Naive thymus-derived CD4-positive, alpha-beta T cell (primary cell): Measurements from ENCODE around the gene RAD51D. TPM values are rescaled to one million over a fixed set of nuclear protein-coding genes. Genes with fewer than 3 reads are reported as not detected.

Source experiments
- ATAC-seq: fragments of 150-1000 bp; cut with Tn5 transposase; 2 replicates; pipeline ENCODE4 v1.10.0; 2021; ENCODE audit warnings: mild to moderate bottlenecking, moderate library complexity
- CTCF ChIA-PET: fragments of 350-600 bp; sonication (Branson Sonifier 250); formaldehyde crosslinking; loops from one replicate; lab custom pipeline; 2021; ENCODE audit warnings: antibody characterized with exemption; lab: Charles Lee
- POLR2A ChIA-PET: fragments of 350-600 bp; sonication (Branson Sonifier 250); formaldehyde crosslinking; loops from one replicate; lab custom pipeline; 2021; ENCODE audit warnings: antibody characterized with exemption, inconsistent platforms; lab: Charles Lee
- DNase-seq, 9 donors: peaks; one replicate each; pipeline versions ENCODE4 v3.0.0 to v3.0.0-alpha.2; 2020 to 2022; ENCODE audit warnings: mixed read lengths in 1 of 9
- H3K27ac ChIP-seq: one replicate; pipeline ENCODE4 v1.7.0; 2013; ENCODE audit warnings: mild to moderate bottlenecking, low read depth, low read length, moderate library complexity
- H3K27me3 ChIP-seq, 2 donors: one replicate each; pipeline ENCODE4 v1.7.0; 2013; ENCODE audit warnings: low read length in 2 of 2, mild to moderate bottlenecking in 2 of 2, moderate library complexity in 2 of 2; ENCODE audit not compliant: control insufficient read depth in 2 of 2, insufficient read depth in 2 of 2
- H3K36me3 ChIP-seq, 3 experiments: 1 replicate in 2 of 3; 2 replicates in 1 of 3; pipeline ENCODE4 v1.7.0; 2013; ENCODE audit warnings: low read length in 3 of 3, mild to moderate bottlenecking in 3 of 3, moderate library complexity in 1 of 3; ENCODE audit not compliant: insufficient read depth in 3 of 3, control insufficient read depth in 2 of 3
- H3K4me1 ChIP-seq, 2 donors: one replicate each; pipeline ENCODE4 v1.7.0; 2013; ENCODE audit warnings: low read length in 2 of 2, mild to moderate bottlenecking in 2 of 2, moderate library complexity in 1 of 2; ENCODE audit not compliant: control insufficient read depth in 2 of 2, insufficient read depth in 2 of 2
- H3K4me3 ChIP-seq: 2 replicates; pipeline ENCODE4 v1.7.0; 2013; ENCODE audit warnings: mild to moderate bottlenecking, low read length
- H3K9me3 ChIP-seq, 3 experiments: 1 replicate in 2 of 3; 2 replicates in 1 of 3; pipeline ENCODE4 v1.7.0; 2013; ENCODE audit warnings: low read length in 3 of 3; ENCODE audit not compliant: control insufficient read depth in 2 of 3
- H3K27ac Mint-ChIP-seq, 9 donors: one replicate each; pipeline ENCODE4 v1.8.0; 2020 to 2022; ENCODE audit warnings: mixed read lengths in 9 of 9, mild to moderate bottlenecking in 8 of 9, moderate library complexity in 5 of 9, inconsistent platforms in 2 of 9
- H3K27me3 Mint-ChIP-seq, 5 donors: one replicate each; pipeline ENCODE4 v1.8.0; 2021 to 2022; ENCODE audit warnings: mixed read lengths in 5 of 5, mild to moderate bottlenecking in 1 of 5
- H3K36me3 Mint-ChIP-seq, 5 donors: one replicate each; pipeline ENCODE4 v1.8.0; 2020 to 2022; ENCODE audit warnings: mixed read lengths in 5 of 5, mild to moderate bottlenecking in 3 of 5, inconsistent platforms in 1 of 5
- H3K4me1 Mint-ChIP-seq, 7 donors: one replicate each; pipeline ENCODE4 v1.8.0; 2020 to 2022; ENCODE audit warnings: mixed read lengths in 7 of 7, mild to moderate bottlenecking in 3 of 7, inconsistent platforms in 1 of 7
- H3K4me3 Mint-ChIP-seq, 10 donors: one replicate each; pipeline ENCODE4 v1.8.0; 2020 to 2022; ENCODE audit warnings: mild to moderate bottlenecking in 10 of 10, mixed read lengths in 10 of 10, moderate library complexity in 6 of 10, inconsistent platforms in 2 of 10
- H3K9me3 Mint-ChIP-seq, 11 donors: one replicate each; pipeline ENCODE4 v1.8.0; 2020 to 2022; ENCODE audit warnings: mixed read lengths in 11 of 11, mild to moderate bottlenecking in 4 of 11, inconsistent platforms in 1 of 11, moderate library complexity in 1 of 11
- intact Hi-C, 2 donors: fragments of 100-400 bp; cut with micrococcal nuclease; formaldehyde crosslinking; loops; one replicate each; pipeline ENCODE4 v1.15.1; 2023
- polyA plus RNA-seq, 2 donors: library from polyadenylated mRNA; unstranded; fragments of 300-500 nt; fragmentation: Illumina TruSeq; gene quantifications; one replicate each; pipeline ENCODE4 v1.2.3, GENCODE V29; 2021
- total RNA-seq, 6 experiments: library from RNA in 5 of 6; stranded (reverse) in 5 of 6; gene quantifications; 1 replicate in 5 of 6; 2 replicates in 1 of 6; pipeline ENCODE4 v1.2.3 and lab custom pipeline; 2021 to 2026

RAD51D gene
- total and polyA plus RNA-seq, 7 experiments from 2014 or later = 7.0 to 34.2 (median 17.6) TPM

- peaks cover 44 to 84% (median 72%) of the 10 kb centered on the region in 7 donors for H3K4me1 Mint-ChIP-seq
- no peak overlapping the region for H3K4me3 ChIP-seq
- ATAC-seq (no peak), DNase-seq (no peak)
- no peaks in the 10 kb centered on the region for H3K9me3 ChIP-seq
- peak overlapping the region in 2 of 9 donors; percentile 5 to 76 for H3K27ac Mint-ChIP-seq
- H3K9me3 Mint-ChIP-seq = no peaks in the 10 kb centered on the region
- ChIA-PET CTCF (interaction anchor here (0.7 to 1.5 kb wide), 3 partner anchors 24 to 257 kb away, joined by 3 read pairs; no protein-coding TSS in a partner anchor), POLR2A (interaction anchor here (1.2 to 2.5 kb wide), 5 partner anchors 16 to 47 kb away, joined by 3 to 9 read pairs (median 4); no protein-coding TSS in a partner anchor)
- H3K27me3 Mint-ChIP-seq = no peaks in the 10 kb centered on the region
- H3K36me3 ChIP-seq = peaks cover 0 to 3% (median 0%) of the 10 kb centered on the region in 3 experiments
- H3K27me3 ChIP-seq = no peaks in the 10 kb centered on the region
- H3K4me1 ChIP-seq = peaks cover 31 to 46% of the 10 kb centered on the region in 2 donors
- no peak overlapping the region for H3K27ac ChIP-seq
- intact Hi-C loops = no loop called here
- H3K36me3 Mint-ChIP-seq = peaks cover 0 to 34% (median 4%) of the 10 kb centered on the region in 5 donors
- H3K4me3 Mint-ChIP-seq = peak overlapping the region in 1 of 10 donors; percentile 11
These were observed 50.3 kb downstream of the RAD51D start for GRCh38 chr17:35069311-35069710.

GRCh38 chr17:35068249-35068648 lies 51.4 kb downstream of the RAD51D start:
- intact Hi-C loops = no loop called here
- DNase-seq = no peak
- ChIA-PET CTCF (interaction anchor here (1.5 kb wide), 1 partner anchor 256 kb away, joined by 3 read pairs; no protein-coding TSS in a partner anchor), POLR2A (interaction anchor here (1.3 to 1.5 kb wide), 3 partner anchors 45 to 510 kb away, joined by 3 to 4 read pairs (median 3); partner anchors contain the start of gene PEX12)
- Histone ChIP-seq H3K4me3 (no peak overlapping the region), H3K27me3 (no peaks in the 10 kb centered on the region), H3K27ac (no peak overlapping the region), H3K36me3 (peaks cover 0 to 3% (median 0%) of the 10 kb centered on the region in 3 experiments), H3K4me1 (peaks cover 26 to 44% of the 10 kb centered on the region in 2 donors), H3K9me3 (no peaks in the 10 kb centered on the region)
- H3K27me3 Mint-ChIP-seq = no peaks in the 10 kb centered on the region
- H3K4me1 Mint-ChIP-seq = peaks cover 38 to 84% (median 72%) of the 10 kb centered on the region in 7 donors
- H3K4me3 Mint-ChIP-seq = peak overlapping the region in 3 of 10 donors; percentile 7 to 43 (median 34)
- peaks cover 0 to 1% (median 0%) of the 10 kb centered on the region in 11 donors for H3K9me3 Mint-ChIP-seq
- ATAC-seq = no peak
- H3K27ac Mint-ChIP-seq = peak overlapping the region in 4 of 9 donors; percentile 18 to 51 (median 42)
- peaks cover 3 to 34% (median 4%) of the 10 kb centered on the region in 5 donors for H3K36me3 Mint-ChIP-seq

- Histone ChIP-seq H3K9me3 (no peaks in the 10 kb centered on the region), H3K27me3 (no peaks in the 10 kb centered on the region), H3K4me1 (peaks cover 20 to 32% of the 10 kb centered on the region in 2 donors), H3K27ac (no peak overlapping the region), H3K4me3 (no peak overlapping the region), H3K36me3 (peaks cover 0 to 3% (median 0%) of the 10 kb centered on the region in 3 experiments)
- no peaks in the 10 kb centered on the region for H3K27me3 Mint-ChIP-seq
- DNase-seq = no peak
- H3K9me3 Mint-ChIP-seq = peaks cover 0 to 1% (median 0%) of the 10 kb centered on the region in 11 donors
- H3K36me3 Mint-ChIP-seq = peaks cover 5 to 32% (median 9%) of the 10 kb centered on the region in 5 donors
- H3K27ac Mint-ChIP-seq = peak overlapping the region in 1 of 9 donors; percentile 1
- H3K4me3 Mint-ChIP-seq = peak overlapping the region in 1 of 10 donors; percentile 20
- intact Hi-C loops = no loop called here
- no peak for ATAC-seq
- POLR2A ChIA-PET = interaction anchor here (1.2 to 7.9 kb wide), 3 partner anchors 16 to 70 kb away, joined by 4 to 132 read pairs (median 45); no protein-coding TSS in a partner anchor
- peaks cover 38 to 82% (median 72%) of the 10 kb centered on the region in 7 donors for H3K4me1 Mint-ChIP-seq
- CTCF ChIA-PET = interaction anchor here (1.1 to 4.6 kb wide), 4 partner anchors 19 to 68 kb away, joined by 3 to 58 read pairs (median 26); no protein-coding TSS in a partner anchor
These were observed 53.8 kb downstream of the RAD51D start for GRCh38 chr17:35065880-35066279.

GRCh38 chr17:35064516-35065215 lies 55.0 kb downstream of the RAD51D start:
- no peak for DNase-seq
- Mint-ChIP-seq H3K27ac (peak overlapping the region; percentile 73 to 97 (median 94)), H3K9me3 (peaks cover 0 to 1% (median 0%) of the 10 kb centered on the region in 11 donors), H3K4me1 (peaks cover 41 to 83% (median 73%) of the 10 kb centered on the region in 7 donors), H3K36me3 (peaks cover 10 to 40% (median 20%) of the 10 kb centered on the region in 5 donors), H3K4me3 (no peak overlapping the region), H3K27me3 (no peaks in the 10 kb centered on the region)
- peaks cover 0 to 3% (median 0%) of the 10 kb centered on the region in 3 experiments for H3K36me3 ChIP-seq
- no peaks in the 10 kb centered on the region for H3K9me3 ChIP-seq
- peaks cover 21 to 32% of the 10 kb centered on the region in 2 donors for H3K4me1 ChIP-seq
- CTCF ChIA-PET = interaction anchor here (0.6 to 4.6 kb wide), 16 partner anchors 11 to 742 kb away, joined by 3 to 58 read pairs (median 6); partner anchors contain the start of gene RAD51D
- peak overlapping the region; percentile 71 for H3K27ac ChIP-seq
- H3K4me3 ChIP-seq = no peak overlapping the region
- no peaks in the 10 kb centered on the region for H3K27me3 ChIP-seq
- ATAC-seq = no peak
- POLR2A ChIA-PET = interaction anchor here (0.6 to 7.9 kb wide), 14 partner anchors 15 to 514 kb away, joined by 3 to 132 read pairs (median 6); partner anchors contain the start of genes LIG3 and PEX12
- intact Hi-C loops = no loop called here

GRCh38 chr17:35063514-35064223 lies 56.0 kb downstream of the RAD51D start, which contains the start of gene RFFL:
Gene RFFL (minus strand): TSS chr17:35063707. CDS start chr17:35026553, 37,154 bp downstream.
- no peaks in the 10 kb centered on the region for H3K27me3 Mint-ChIP-seq
- Histone ChIP-seq H3K36me3 (peaks cover 0 to 3% (median 0%) of the 10 kb centered on the region in 3 experiments), H3K9me3 (no peaks in the 10 kb centered on the region), H3K27me3 (no peaks in the 10 kb centered on the region), H3K4me1 (peaks cover 21 to 29% of the 10 kb centered on the region in 2 donors), H3K4me3 (peak within 1 kb of the TSS; percentile 8), H3K27ac (peak within 1 kb of the TSS; percentile 71)
- H3K27ac Mint-ChIP-seq = peak within 1 kb of the TSS; percentile 88 to 97 (median 94)
- peak; percentile 45 to 92 (median 80) for DNase-seq
- intact Hi-C loops = loop anchor here (1.0 kb wide), 12 partner anchors 10 to 521 kb away; partner anchors contain the start of genes RAD51D (in 2 of the 2), CCT6B (in 1 of the 2) and ZNF830 (in 1 of the 2)
- H3K4me3 Mint-ChIP-seq = peak within 1 kb of the TSS; percentile 71 to 89 (median 80)
- H3K4me1 Mint-ChIP-seq = peaks cover 37 to 80% (median 65%) of the 10 kb centered on the region in 7 donors
- ATAC-seq = peak; percentile 99
- POLR2A ChIA-PET = interaction anchor here (0.6 to 7.9 kb wide), 20 partner anchors 14 to 515 kb away, joined by 3 to 132 read pairs (median 4); partner anchors contain the start of genes CCT6B, LIG3, PEX12 and RAD51D
- H3K9me3 Mint-ChIP-seq = peaks cover 0 to 1% (median 0%) of the 10 kb centered on the region in 11 donors
- peaks cover 7 to 41% (median 18%) of the 10 kb centered on the region in 5 donors for H3K36me3 Mint-ChIP-seq
- CTCF ChIA-PET = interaction anchor here (0.6 to 4.6 kb wide), 23 partner anchors 10 to 893 kb away, joined by 3 to 58 read pairs (median 6); partner anchors contain the start of genes LIG3 and RAD51D
